GM21367 (cell line): ENCODE data around the gene LCNL1.

ENCODE experiments used
- ATAC-seq: cut with Tn5 transposase; IDR thresholded peaks from one replicate; pipeline ENCODE4 v1.9.1; 2021; ENCODE audit not compliant: unreplicated experiment

The LCNL1 gene

GRCh38 chr9:136958473-136958872 is 24.3 kb upstream of the LCNL1 start:
- ATAC-seq, result no peak

- ATAC-seq, result no peak
These were observed 23.6 kb upstream of the LCNL1 start for GRCh38 chr9:136958898-136959850.

- no peak for ATAC-seq
These were observed 22.4 kb upstream of the LCNL1 start for GRCh38 chr9:136960212-136960937.

- no peak for ATAC-seq
These were observed 21.9 kb upstream of the LCNL1 start for GRCh38 chr9:136960938-136961275.

- no peak for ATAC-seq
These were observed 21.3 kb upstream of the LCNL1 start for GRCh38 chr9:136961279-136962065.

- no peak for ATAC-seq
These were observed 20.6 kb upstream of the LCNL1 start for GRCh38 chr9:136962163-136962562.

GRCh38 chr9:136962701-136963248 is 20.0 kb upstream of the LCNL1 start:
- no peak for ATAC-seq

- no peak for ATAC-seq
These were observed 19.5 kb upstream of the LCNL1 start for GRCh38 chr9:136963341-136963740.

- ATAC-seq, result no peak
These were observed 19.0 kb upstream of the LCNL1 start for GRCh38 chr9:136963751-136964150.

GRCh38 chr9:136964171-136964689 is 18.6 kb upstream of the LCNL1 start:
- no peak for ATAC-seq

GRCh38 chr9:136964833-136965422 is 17.9 kb upstream of the LCNL1 start:
- no peak for ATAC-seq

GRCh38 chr9:136965771-136966484 is 16.9 kb upstream of the LCNL1 start:
- no peak for ATAC-seq

- ATAC-seq, result no peak
These were observed 14.3 kb upstream of the LCNL1 start for GRCh38 chr9:136968333-136969127.

- ATAC-seq, result no peak
These were observed 13.6 kb upstream of the LCNL1 start for GRCh38 chr9:136969150-136969549.

- ATAC-seq, result no peak
These were observed 13.0 kb upstream of the LCNL1 start for GRCh38 chr9:136969774-136970173.

- ATAC-seq, result no peak
These were observed 12.4 kb upstream of the LCNL1 start for GRCh38 chr9:136970361-136970760.

- ATAC-seq, result no peak
These were observed 11.0 kb upstream of the LCNL1 start for GRCh38 chr9:136971746-136972145.

GRCh38 chr9:136972335-136972734 is 10.5 kb upstream of the LCNL1 start:
- no peak for ATAC-seq

- ATAC-seq, result no peak
These were observed 10.1 kb upstream of the LCNL1 start for GRCh38 chr9:136972743-136973142.
